H1 (cell line): ENCODE results near the gene OR1I1. TPM values are rescaled to one million over a fixed set of nuclear protein-coding genes. Genes with fewer than 3 reads are reported as not detected.

Source experiments
- CTCF ChIA-PET: fragments of 300-600 bp; sonication (Branson Sonifier 250); formaldehyde crosslinking; loops from one replicate; lab custom pipeline; 2021; ENCODE audit not compliant: partially characterized antibody; lab: Charles Lee
- POLR2A ChIA-PET: fragments of 300-600 bp; sonication (Branson Sonifier 250); formaldehyde crosslinking; loops from one replicate; lab custom pipeline; 2021; ENCODE audit warnings: inconsistent platforms; ENCODE audit not compliant: partially characterized antibody; lab: Charles Lee
- DNase-seq, 2 experiments: peaks; one replicate each; pipeline versions ENCODE4 v3.0.0 to v3.0.0-alpha.2; 2010 to 2022; ENCODE audit warnings: low spot score in 2 of 2, low read depth in 1 of 2, mixed read lengths in 1 of 2
- FAIRE-seq: peaks from 2 replicates; lab custom pipeline; 2011; peaks lifted over from hg19 to GRCh38; lab: Jason Lieb, UNC
- H2AFZ ChIP-seq: 2 replicates; pipeline ENCODE4 v1.8.1; 2012; ENCODE audit warnings: low read length, inconsistent platforms
- H2AK5ac ChIP-seq: 2 replicates; pipeline ENCODE4 v1.6.1; 2013; ENCODE audit warnings: low read depth, low read length
- H2BK120ac ChIP-seq: replicated peaks from 2 replicates; pipeline ENCODE3; 2013; ENCODE audit warnings: low read depth, low read length, inconsistent platforms
- H2BK12ac ChIP-seq: 2 replicates; pipeline ENCODE4 v1.6.1; 2013; ENCODE audit warnings: low read depth, low read length
- H2BK15ac ChIP-seq: 2 replicates; pipeline ENCODE4 v1.6.1; 2013; ENCODE audit warnings: low read length
- H2BK20ac ChIP-seq: 2 replicates; pipeline ENCODE4 v1.6.1; 2013; ENCODE audit warnings: low read length
- H2BK5ac ChIP-seq: 2 replicates; pipeline ENCODE4 v1.6.1; 2013; ENCODE audit warnings: low read depth, low read length
- H3K14ac ChIP-seq: 2 replicates; pipeline ENCODE4 v1.6.1; 2013; ENCODE audit warnings: inconsistent platforms; ENCODE audit not compliant: insufficient read length
- H3K18ac ChIP-seq: 2 replicates; pipeline ENCODE4 v1.6.1; 2013; ENCODE audit warnings: low read length; ENCODE audit errors: extremely low read depth
- H3K23ac ChIP-seq: 2 replicates; pipeline ENCODE4 v1.6.1; 2013; ENCODE audit warnings: inconsistent platforms; ENCODE audit not compliant: insufficient read length
- H3K23me2 ChIP-seq: 2 replicates; pipeline ENCODE4 v1.6.1; 2013; ENCODE audit warnings: low read depth, low read length
- H3K27ac ChIP-seq: 2 replicates; pipeline ENCODE4 v1.6.1; 2011; ENCODE audit warnings: low read depth, low read length, inconsistent platforms
- H3K27me3 ChIP-seq, 4 experiments: replicated peaks in 1 of 4; 1 replicate in 1 of 4; 2 replicates in 3 of 4; pipeline versions ENCODE4 v1.6.1 to v1.8.1; 2011 to 2013; ENCODE audit warnings: low read length in 3 of 4, mild to moderate bottlenecking in 3 of 4, inconsistent platforms in 2 of 4, mixed read lengths in 2 of 4, moderate library complexity in 1 of 4; ENCODE audit not compliant: control insufficient read depth in 3 of 4, insufficient read depth in 3 of 4; ENCODE audit errors: extremely low read depth in 1 of 4
- H3K36me3 ChIP-seq, 4 experiments: 2 replicates each; pipeline versions ENCODE4 v1.6.1 to v1.8.1; 2011 to 2013; ENCODE audit warnings: mild to moderate bottlenecking in 4 of 4, low read length in 3 of 4, moderate library complexity in 2 of 4, control low read depth in 1 of 4, inconsistent platforms in 1 of 4; ENCODE audit not compliant: insufficient read depth in 4 of 4, control insufficient read depth in 2 of 4
- H3K4ac ChIP-seq: replicated peaks from 2 replicates; pipeline ENCODE3; 2013; ENCODE audit warnings: low read length, low read depth, mixed read lengths, inconsistent platforms; ENCODE audit not compliant: insufficient read length
- H3K4me1 ChIP-seq, 4 experiments: replicated peaks in 1 of 4; 1 replicate in 1 of 4; 2 replicates in 3 of 4; pipeline versions ENCODE4 v1.6.1 to v1.8.1; 2011 to 2013; ENCODE audit warnings: low read length in 3 of 4, inconsistent platforms in 2 of 4, mixed read lengths in 1 of 4; ENCODE audit not compliant: insufficient read depth in 4 of 4, control insufficient read depth in 3 of 4
- H3K4me2 ChIP-seq, 2 experiments: 2 replicates each; pipeline versions ENCODE4 v1.6.1 to v1.8.1; 2011 to 2013; ENCODE audit warnings: low read depth in 2 of 2, low read length in 2 of 2, control low read depth in 1 of 2, inconsistent platforms in 1 of 2, mild to moderate bottlenecking in 1 of 2; ENCODE audit not compliant: insufficient read depth in 1 of 2
- H3K4me3 ChIP-seq, 4 experiments: fragments of 200-600, 300-600 bp in 1 of 4; sonication (generic), shearing (Covaris generic), sonication (Bioruptor Twin) in 1 of 4; 2 replicates each; pipeline versions ENCODE4 v1.5.1 to v1.8.1; 2011 to 2016; ENCODE audit warnings: low read length in 4 of 4, low read depth in 3 of 4, control low read depth in 2 of 4, inconsistent platforms in 2 of 4, mild to moderate bottlenecking in 2 of 4, mixed read lengths in 1 of 4, moderate library complexity in 1 of 4; ENCODE audit not compliant: insufficient read depth in 2 of 4; ENCODE audit errors: extremely low read depth in 1 of 4
- H3K56ac ChIP-seq: replicated peaks from 2 replicates; pipeline ENCODE3; 2013; ENCODE audit warnings: low read depth, mild to moderate bottlenecking, mixed read lengths, low read length, inconsistent platforms; ENCODE audit not compliant: insufficient read length
- H3K79me1 ChIP-seq: 2 replicates; pipeline ENCODE4 v1.6.1; 2013; ENCODE audit warnings: low read depth, low read length, control low read depth
- H3K79me2 ChIP-seq, 2 experiments: 2 replicates each; pipeline versions ENCODE4 v1.6.1 to v1.8.1; 2012 to 2013; ENCODE audit warnings: low read length in 2 of 2, mild to moderate bottlenecking in 2 of 2, inconsistent platforms in 1 of 2; ENCODE audit not compliant: insufficient read depth in 2 of 2, control insufficient read depth in 1 of 2
- H3K9ac ChIP-seq, 4 experiments: replicated peaks in 1 of 4; 1 replicate in 1 of 4; 2 replicates in 3 of 4; pipeline versions ENCODE4 v1.6.1 to v1.8.1; 2011 to 2013; ENCODE audit warnings: low read depth in 3 of 4, low read length in 3 of 4, control low read depth in 2 of 4, mild to moderate bottlenecking in 2 of 4, moderate library complexity in 2 of 4, inconsistent platforms in 1 of 4; ENCODE audit errors: extremely low read depth in 1 of 4
- H3K9me3 ChIP-seq, 2 experiments: 2 replicates each; pipeline versions ENCODE4 v1.6.1 to v1.8.1; 2012 to 2013; ENCODE audit warnings: mild to moderate bottlenecking in 2 of 2, moderate library complexity in 2 of 2, control low read depth in 1 of 2, inconsistent platforms in 1 of 2, low read depth in 1 of 2, low read length in 1 of 2, mixed read lengths in 1 of 2; ENCODE audit not compliant: insufficient read depth in 2 of 2
- H4K20me1 ChIP-seq, 2 experiments: replicated peaks in 1 of 2; 2 replicates each; pipeline versions ENCODE3 to v1.8.1; 2011 to 2013; ENCODE audit warnings: inconsistent platforms in 2 of 2, low read length in 2 of 2, mild to moderate bottlenecking in 1 of 2; ENCODE audit not compliant: insufficient read depth in 2 of 2, control insufficient read depth in 1 of 2
- H4K5ac ChIP-seq: 2 replicates; pipeline ENCODE4 v1.6.1; 2013; ENCODE audit warnings: low read length, low read depth, mixed read lengths, inconsistent platforms; ENCODE audit not compliant: insufficient read length
- H4K8ac ChIP-seq: 2 replicates; pipeline ENCODE4 v1.8.0; 2013; ENCODE audit warnings: mild to moderate bottlenecking, moderate library complexity, low read length, inconsistent platforms; ENCODE audit not compliant: insufficient read depth; ENCODE audit errors: extremely low read depth
- H4K91ac ChIP-seq: replicated peaks from 2 replicates; pipeline ENCODE3; 2013; ENCODE audit warnings: low read length, mixed read lengths, inconsistent platforms; ENCODE audit not compliant: insufficient read length
- CTCF ChIP-seq, 3 experiments: IDR thresholded peaks; 1 replicate in 2 of 3; 2 replicates in 1 of 3; pipeline versions ENCODE4 v1.5.1 to v1.6.1; 2011; ENCODE audit warnings: low read length in 3 of 3, mild to moderate bottlenecking in 3 of 3, inconsistent platforms in 2 of 3, low read depth in 1 of 3, moderate library complexity in 1 of 3; ENCODE audit not compliant: insufficient read depth in 1 of 3; ENCODE audit errors: control extremely low read depth in 1 of 3
- GABPA ChIP-seq: IDR thresholded peaks from 2 replicates; pipeline ENCODE4 v1.6.1; 2011; ENCODE audit warnings: mild to moderate bottlenecking, low read length, moderate library complexity, borderline replicate concordance; ENCODE audit not compliant: insufficient read depth
- RAD21 ChIP-seq, 2 experiments: IDR thresholded peaks in 1 of 2; conservative IDR thresholded peaks in 1 of 2; 2 replicates each; pipeline ENCODE4 v1.6.1; 2011; ENCODE audit warnings: low read depth in 2 of 2, low read length in 2 of 2, improper control_type of control experiment in 1 of 2, inconsistent platforms in 1 of 2, mild to moderate bottlenecking in 1 of 2, moderate library complexity in 1 of 2
- WGBS, 2 experiments: shearing (Covaris generic) in 1 of 2; methylation state at CpG; one replicate each; pipeline versions ENCODE4 v1.1.6 to v1.1.7; 2013 to 2015; ENCODE audit warnings: low lambda C conversion rate in 2 of 2, mixed read lengths in 2 of 2, inconsistent platforms in 1 of 2, low coverage in 1 of 2, missing lambda C conversion rate in 1 of 2; ENCODE audit not compliant: insufficient replicate concordance in 2 of 2, insufficient coverage in 1 of 2, insufficient read length in 1 of 2; ENCODE audit errors: extremely low coverage in 1 of 2, missing lambda C conversion rate in 1 of 2; 5-methylcytosine and 5-hydroxymethylcytosine counted together
- polyA plus RNA-seq, 7 experiments: library from polyadenylated mRNA; depleted of rRNA in 3 of 7; stranded (reverse) in 5 of 7; unstranded in 2 of 7; fragments of >200 nt in 5 of 7; fragments of 200-250 nt in 2 of 7; gene quantifications; 1 replicate in 5 of 7; 2 replicates in 1 of 7; 4 replicates in 1 of 7; pipeline versions ENCODE4 v1.2.1 to v1.2.3, GENCODE V29; 2011 to 2013; ENCODE audit warnings: missing spikeins in 2 of 7, mixed read lengths in 2 of 7
- total RNA-seq: library from RNA; stranded (reverse); fragmentation: NEBNext Ultra II Directional; extraction: Animal tissue kit (Norgen Biotek cat#: 25700); gene quantifications from 2 replicates; pipeline ENCODE4 v1.2.1, GENCODE V29; 2021

OR1I1 gene
- total and polyA plus RNA-seq, 2 of the 8 experiments (the other 6 are each of a cell fraction or from before 2014, with no cell fraction given), result not detected

GRCh38 chr19:15072930-15073647, 8.9 kb upstream of the OR1I1 start:
- no peak overlapping the region for H2AFZ ChIP-seq
- H3K9ac ChIP-seq, result no peak overlapping the region
- no peak overlapping the region for H3K4ac ChIP-seq
- H3K14ac ChIP-seq, result no peak overlapping the region
- H3K79me2 ChIP-seq, result no peaks in the 10 kb centered on the region
- DNase-seq (peak in 1 of 2 experiments; percentile 45), FAIRE-seq (no peak)
- no peaks in the 10 kb centered on the region for H3K36me3 ChIP-seq
- no peak overlapping the region for H2BK20ac ChIP-seq
- no peak overlapping the region for H2BK120ac ChIP-seq
- no peak overlapping the region; the same call in 1 of the 2 replicates for H2BK12ac ChIP-seq
- no peak overlapping the region for H4K91ac ChIP-seq
- H3K79me1 ChIP-seq, result no peaks in the 10 kb centered on the region
- 85% methylated on average over 23 of the region's 23 CpGs; no CpG with 5 or more reads in 1 of the 2 experiments for WGBS, 2 experiments
- no peaks in the 10 kb centered on the region for H3K23me2 ChIP-seq
- H3K56ac ChIP-seq, result no peak overlapping the region
- no peak overlapping the region for H3K27ac ChIP-seq
- H2BK15ac ChIP-seq, result no peak overlapping the region
- peaks cover 4 to 13% of the 10 kb centered on the region in 2 experiments; a peak in 3 of 4 replicates for H3K9me3 ChIP-seq
- no peaks in the 10 kb centered on the region for H3K27me3 ChIP-seq
- ChIA-PET POLR2A (interaction anchor here (1.0 kb wide), 1 partner anchor 10 kb away, joined by 3 read pairs; no protein-coding TSS in a partner anchor), CTCF (interaction anchor here (0.6 to 1.4 kb wide), 3 partner anchors 9 to 481 kb away, joined by 3 to 4 read pairs (median 3); partner anchors contain the start of gene OR1I1)
- no peak for TF ChIP-seq GABPA
- TF ChIP-seq CTCF (IDR thresholded peaks at IDR 0.05; ENCODE audit: control extremely low read depth in 1 of 3, insufficient read depth in 1 of 3, low read depth in 1 of 3, low read length in 3 of 3), result peak in 2 of 3 experiments; percentile 20 to 26; a peak in 2 of 4 replicates
- TF ChIP-seq RAD21 (IDR thresholded peaks at IDR 0.05 in 1 of 2, conservative IDR thresholded peaks at IDR 0.05 in 1 of 2; ENCODE audit: low read depth in 2 of 2, low read length in 2 of 2), result peak; percentile 10 to 15; a peak in 1 of 4 replicates
- no peak overlapping the region for H3K4me3 ChIP-seq
- H3K4me2 ChIP-seq, result no peak overlapping the region
- no peak overlapping the region for H4K8ac ChIP-seq
- H3K23ac ChIP-seq, result no peak overlapping the region
- H2BK5ac ChIP-seq, result no peak overlapping the region
- no peaks in the 10 kb centered on the region for H3K4me1 ChIP-seq
- no peaks in the 10 kb centered on the region for H4K20me1 ChIP-seq
- H3K18ac ChIP-seq, result no peak overlapping the region
- H4K5ac ChIP-seq, result no peak overlapping the region
- no peak overlapping the region for H2AK5ac ChIP-seq
